Renal pelvis (tissue), 4 donors: Measurements from ENCODE around the gene TMPRSS9. TPM values are rescaled to one million over a fixed set of nuclear protein-coding genes. Genes with fewer than 3 reads are reported as not detected.
A peak's percentile ranks its signal among the peaks of the same experiment; 100 is the strongest.

Source experiments
- DNase-seq: peaks from one replicate; pipeline ENCODE4 v3.0.0-alpha.2; 2013
- polyA plus RNA-seq, 3 donors: library from polyadenylated mRNA; unstranded; fragments of 120-200 nt; gene quantifications; one replicate each; pipeline ENCODE4 v1.2.1, GENCODE V29; 2013; ENCODE audit not compliant: insufficient read length in 3 of 3

The TMPRSS9 gene
- polyA plus RNA-seq, 3 donors: 0.27 to 1.3 (median 1.1) TPM

DNA sequence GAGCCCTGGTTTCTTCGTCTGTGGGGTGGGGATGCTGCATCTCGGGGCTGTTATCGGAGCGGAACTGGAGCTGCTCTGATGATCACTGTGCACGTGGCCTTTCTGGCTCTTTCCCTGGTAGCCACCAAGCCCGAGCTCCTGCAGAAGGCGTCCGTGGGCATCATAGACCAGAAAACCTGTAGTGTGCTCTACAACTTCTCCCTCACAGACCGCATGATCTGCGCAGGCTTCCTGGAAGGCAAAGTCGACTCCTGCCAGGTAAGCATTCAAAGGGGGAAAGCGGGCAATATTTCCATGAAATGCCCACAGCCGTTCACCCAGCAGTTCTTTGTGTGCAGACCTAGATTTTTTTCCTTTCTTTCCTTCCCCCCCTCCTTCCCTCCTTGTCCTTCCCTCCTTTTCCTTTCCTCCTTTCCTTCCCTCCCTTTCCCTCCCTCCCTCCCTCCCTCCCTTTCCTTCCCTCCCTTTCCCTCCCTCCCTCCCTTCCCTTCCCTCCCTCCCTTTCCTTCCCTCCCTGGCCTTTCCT lies 57.9 kb downstream of the TMPRSS9 start:
- DNase-seq: no peak

DNA sequence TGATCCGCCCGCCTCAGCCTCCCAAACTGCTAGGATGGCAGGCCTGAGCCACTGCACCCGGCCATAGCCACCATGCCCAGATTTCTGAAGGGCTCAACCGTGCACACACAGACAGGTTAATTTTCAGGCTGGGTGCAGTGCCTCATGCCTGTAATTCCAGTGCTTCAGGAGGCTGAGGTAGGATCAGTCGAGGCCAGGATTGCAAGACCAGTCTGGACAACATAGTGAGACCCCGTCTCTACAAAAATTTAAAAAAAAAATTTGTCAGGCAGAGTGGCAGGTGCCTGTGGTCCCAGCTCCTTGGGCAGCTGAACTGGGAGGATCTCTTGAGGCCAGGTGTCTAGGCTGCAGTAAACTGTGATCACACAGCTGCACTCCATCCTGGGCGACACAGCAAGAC lies 59.7 kb downstream of the TMPRSS9 start:
- DNase-seq: no peak

- no peak for DNase-seq
Observed at GRCh38 chr19:2420490-2420889, 60.4 kb downstream of the TMPRSS9 start.

- DNase-seq: no peak
Observed at GRCh38 chr19:2421581-2422306, 61.7 kb downstream of the TMPRSS9 start.

DNA sequence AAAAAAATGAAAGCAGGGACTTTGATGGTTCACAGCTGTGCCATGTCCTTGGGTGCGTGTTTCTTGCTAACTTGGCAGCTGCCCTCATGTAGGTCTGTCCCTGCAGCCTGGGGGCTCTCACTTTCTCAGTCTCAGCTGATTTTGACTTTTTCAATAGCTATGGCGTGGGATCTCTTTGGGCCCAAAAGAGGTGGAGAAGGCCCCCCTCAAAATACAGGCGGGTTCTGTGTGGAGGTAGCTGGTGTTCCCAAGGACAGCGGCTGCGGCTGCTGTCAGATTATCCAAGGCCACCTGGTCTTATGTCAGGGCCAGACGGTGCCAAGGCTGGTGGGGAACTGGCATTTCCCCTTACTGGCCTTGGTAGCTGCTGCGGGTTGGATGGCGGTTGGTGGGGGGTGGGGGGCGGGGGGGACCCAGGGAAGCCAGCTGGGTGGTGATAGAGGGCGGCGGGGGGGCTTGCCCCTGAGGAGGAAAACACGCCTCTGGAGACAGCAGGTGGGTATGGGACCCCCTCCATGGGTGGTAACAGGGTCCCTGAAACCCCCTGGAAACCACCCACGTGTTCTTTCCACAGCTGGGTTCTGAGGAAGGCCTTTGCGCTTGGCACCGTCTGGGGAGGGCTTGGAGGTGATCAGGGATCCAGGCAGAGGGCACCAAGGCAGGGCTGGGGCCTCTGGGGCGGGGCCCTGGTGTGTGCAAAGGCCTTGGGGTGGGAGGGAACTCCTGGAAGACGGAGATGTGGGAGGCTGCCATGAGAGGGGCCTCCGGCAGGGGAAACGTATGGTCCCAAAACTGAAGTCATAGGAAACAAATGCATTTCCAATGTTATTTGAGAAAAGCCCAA lies 63.2 kb downstream of the TMPRSS9 start:
- DNase-seq: no peak

- DNase-seq: no peak
Observed at GRCh38 chr19:2423915-2424685, 64.0 kb downstream of the TMPRSS9 start.

DNA sequence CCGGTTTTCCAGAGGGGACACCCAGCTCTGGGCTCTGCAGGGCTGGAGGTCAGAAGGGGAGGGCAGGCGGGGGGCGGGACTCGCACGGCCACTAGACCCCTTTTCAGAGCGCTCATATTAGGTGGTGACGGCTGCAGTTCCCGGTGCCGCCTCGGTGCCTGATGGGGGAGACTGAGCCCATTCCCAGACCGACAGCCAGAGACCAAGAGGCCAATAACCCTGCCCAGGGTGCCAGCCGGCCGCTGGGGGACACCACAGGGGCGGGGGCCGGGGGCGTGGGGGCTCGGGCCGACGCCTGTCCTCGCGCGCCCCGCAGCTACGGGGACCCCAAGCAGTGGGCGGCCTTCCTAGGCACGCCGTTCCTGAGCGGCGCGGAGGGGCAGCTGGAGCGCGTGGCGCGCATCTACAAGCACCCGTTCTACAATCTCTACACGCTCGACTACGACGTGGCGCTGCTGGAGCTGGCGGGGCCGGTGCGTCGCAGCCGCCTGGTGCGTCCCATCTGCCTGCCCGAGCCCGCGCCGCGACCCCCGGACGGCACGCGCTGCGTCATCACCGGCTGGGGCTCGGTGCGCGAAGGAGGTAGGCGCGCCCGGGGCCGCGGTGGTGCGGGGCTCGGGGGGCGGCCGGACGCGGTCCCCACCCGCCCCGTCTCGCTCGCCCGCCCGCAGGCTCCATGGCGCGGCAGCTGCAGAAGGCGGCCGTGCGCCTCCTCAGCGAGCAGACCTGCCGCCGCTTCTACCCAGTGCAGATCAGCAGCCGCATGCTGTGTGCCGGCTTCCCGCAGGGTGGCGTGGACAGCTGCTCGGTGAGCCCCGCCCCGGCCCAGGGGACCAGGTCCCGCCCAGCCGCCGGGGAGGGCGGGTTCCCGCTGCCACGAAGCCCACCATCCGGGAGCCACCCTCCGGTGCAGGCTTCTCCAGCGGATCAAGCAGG lies 64.9 kb downstream of the TMPRSS9 start:
- no peak for DNase-seq

- no peak for DNase-seq
Observed at GRCh38 chr19:2425622-2426581, 65.8 kb downstream of the TMPRSS9 start.

- DNase-seq: no peak
Observed at GRCh38 chr19:2426611-2427428, 66.8 kb downstream of the TMPRSS9 start.

GRCh38 chr19:2427429-2428320 lies 67.6 kb downstream of the TMPRSS9 start, which contains the start of gene TIMM13:
Gene TIMM13 (minus strand): TSS chr19:2427586. CDS start chr19:2427533, 53 bp downstream.
- peak; percentile 97 for DNase-seq

DNA sequence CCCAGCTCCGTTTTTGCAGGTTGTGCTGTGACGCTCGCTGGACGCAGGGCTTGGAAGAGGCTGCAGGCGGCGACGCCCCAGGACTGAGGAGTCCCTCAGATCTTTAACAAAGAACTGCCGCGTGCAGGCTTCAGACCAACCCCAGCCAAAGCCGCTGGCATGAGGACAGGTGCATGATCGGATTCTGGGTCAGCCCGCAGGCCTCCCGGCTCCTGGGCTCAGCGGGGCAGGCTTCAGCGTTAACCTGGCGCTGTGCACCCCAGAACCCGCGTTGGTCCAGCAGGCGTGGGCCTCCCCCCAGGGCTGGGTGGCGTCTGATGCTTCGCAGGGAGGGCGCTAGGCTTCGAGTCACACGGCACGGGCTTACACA lies 68.2 kb downstream of the TMPRSS9 start:
- DNase-seq: no peak

- no peak for DNase-seq
Observed at GRCh38 chr19:2428756-2429711, 69.0 kb downstream of the TMPRSS9 start.

- DNase-seq: no peak
Observed at GRCh38 chr19:2429917-2430535, 70.0 kb downstream of the TMPRSS9 start.

DNA sequence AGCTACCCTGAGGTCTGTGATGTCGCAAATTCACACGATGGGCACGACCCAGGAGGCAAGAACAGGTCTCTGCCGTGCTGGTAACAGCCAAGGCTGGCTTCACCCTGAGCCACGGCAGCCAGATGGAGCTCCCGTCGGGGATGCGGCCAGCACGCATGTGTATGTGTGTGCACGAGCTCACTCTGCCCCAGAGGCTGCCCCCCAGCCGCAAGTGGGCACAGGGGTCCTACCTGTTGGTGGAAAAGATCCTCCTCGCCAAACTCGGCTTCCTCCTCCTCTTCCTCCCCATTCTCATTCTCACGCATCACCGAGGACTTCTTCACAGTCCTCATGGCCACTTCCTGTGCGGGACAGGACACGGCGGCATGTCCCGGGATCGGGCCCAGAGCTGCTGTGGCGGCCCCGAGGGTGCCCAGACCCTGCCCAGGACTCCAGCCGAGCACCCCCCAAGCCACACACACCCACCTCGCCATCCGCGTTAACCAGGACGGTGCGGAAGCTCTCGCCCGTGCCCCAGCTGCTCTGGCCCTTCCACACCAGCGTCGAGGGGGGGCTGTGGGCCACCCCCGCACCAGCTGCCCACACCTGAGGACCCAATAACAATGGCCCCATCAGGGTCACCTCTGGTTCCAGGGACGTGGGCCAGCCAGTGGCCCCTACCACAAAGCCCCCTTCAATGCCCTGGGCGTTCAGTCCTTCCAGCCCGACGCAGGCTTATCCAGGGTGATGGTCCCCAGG lies 71.4 kb downstream of the TMPRSS9 start:
- no peak for DNase-seq

- no peak for DNase-seq
Observed at GRCh38 chr19:2432131-2432848, 72.2 kb downstream of the TMPRSS9 start.
